ENCODE measurements around the gene SCG3.

DNA sequence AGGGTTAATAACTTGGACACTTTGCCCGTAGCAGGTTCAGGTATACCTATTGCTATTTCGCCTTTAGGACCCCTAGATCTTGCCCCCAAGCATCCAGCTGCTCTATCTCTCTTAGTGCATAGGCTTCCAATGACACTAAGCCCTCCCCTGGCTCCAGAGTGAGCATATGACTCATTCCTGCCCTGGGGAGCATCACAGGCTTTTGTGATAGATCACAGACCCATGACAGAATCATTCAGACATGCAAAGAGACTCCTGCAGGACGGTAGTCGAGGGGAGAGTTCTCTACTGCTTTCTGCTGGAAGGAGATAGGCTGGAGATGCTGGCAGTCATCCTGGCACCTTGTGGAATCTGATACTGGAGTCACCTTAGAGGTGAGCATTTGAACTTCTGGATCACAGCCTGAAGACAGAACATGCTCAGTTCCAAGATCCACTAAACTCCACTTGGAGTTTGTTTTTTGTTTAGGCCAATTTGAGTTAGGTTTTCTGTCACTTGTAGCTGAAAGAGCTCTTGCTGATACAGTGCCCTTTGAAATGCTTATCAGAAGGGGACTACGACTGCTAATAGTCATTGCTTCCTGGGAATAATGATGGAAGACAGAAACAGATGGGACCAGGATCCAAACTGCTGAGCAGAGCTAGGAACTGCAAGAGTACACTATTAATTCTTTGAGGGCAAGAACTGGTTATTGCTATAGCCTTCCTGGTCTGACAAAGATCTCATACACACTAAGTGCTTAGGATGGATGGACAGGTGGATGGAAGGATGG lies 45.2 kb downstream of the SCG3 start:
- TF ChIP-seq POLR2A (IDR thresholded peaks at IDR 0.05), result no peak
- TF ChIP-seq, protein P1, sequence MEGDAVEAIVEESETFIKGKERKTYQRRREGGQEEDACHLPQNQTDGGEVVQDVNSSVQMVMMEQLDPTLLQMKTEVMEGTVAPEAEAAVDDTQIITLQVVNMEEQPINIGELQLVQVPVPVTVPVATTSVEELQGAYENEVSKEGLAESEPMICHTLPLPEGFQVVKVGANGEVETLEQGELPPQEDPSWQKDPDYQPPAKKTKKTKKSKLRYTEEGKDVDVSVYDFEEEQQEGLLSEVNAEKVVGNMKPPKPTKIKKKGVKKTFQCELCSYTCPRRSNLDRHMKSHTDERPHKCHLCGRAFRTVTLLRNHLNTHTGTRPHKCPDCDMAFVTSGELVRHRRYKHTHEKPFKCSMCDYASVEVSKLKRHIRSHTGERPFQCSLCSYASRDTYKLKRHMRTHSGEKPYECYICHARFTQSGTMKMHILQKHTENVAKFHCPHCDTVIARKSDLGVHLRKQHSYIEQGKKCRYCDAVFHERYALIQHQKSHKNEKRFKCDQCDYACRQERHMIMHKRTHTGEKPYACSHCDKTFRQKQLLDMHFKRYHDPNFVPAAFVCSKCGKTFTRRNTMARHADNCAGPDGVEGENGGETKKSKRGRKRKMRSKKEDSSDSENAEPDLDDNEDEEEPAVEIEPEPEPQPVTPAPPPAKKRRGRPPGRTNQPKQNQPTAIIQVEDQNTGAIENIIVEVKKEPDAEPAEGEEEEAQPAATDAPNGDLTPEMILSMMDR (IDR thresholded peaks at IDR 0.05), result no peak
